GM12878 (cell line): ENCODE data around the gene PKP3. TPM values are rescaled to one million over a fixed set of nuclear protein-coding genes. Genes with fewer than 3 reads are reported as not detected.

Experiments
- ATAC-seq: fragments of 200-7000 bp; cut with Tn5 transposase; 3 replicates; pipeline ENCODE4 v1.9.1; 2020; ENCODE audit warnings: mild to moderate bottlenecking, moderate library complexity
- BruUV-seq: library from RNA; stranded (reverse); fragments of 400-500 nt; replicated peaks from 2 replicates; lab custom pipeline; 2021; lab: Mats Ljungman, UMichigan
- CTCF ChIA-PET: fragments of 300-600 bp; sonication (Branson Sonifier 250); formaldehyde crosslinking; extraction: SDS; loops from one replicate; lab custom pipeline; 2021; ENCODE audit warnings: inconsistent platforms; lab: Yijun Ruan, JAX
- POLR2A ChIA-PET: fragments of 350-600 bp; formaldehyde crosslinking; extraction: SDS; loops from one replicate; lab custom pipeline; 2021; ENCODE audit warnings: inconsistent platforms; lab: Charles Lee
- RAD21 ChIA-PET: fragments of 300-600 bp; sonication (Branson Sonifier 250); formaldehyde crosslinking; loops from one replicate; lab custom pipeline; 2023; ENCODE audit warnings: antibody characterized with exemption; ENCODE audit not compliant: unreplicated experiment; lab: Charles Lee
- SMC1A ChIA-PET: fragments of 300-600 bp; sonication (Branson Sonifier 250); formaldehyde crosslinking; loops from one replicate; lab custom pipeline; 2023; ENCODE audit not compliant: unreplicated experiment, uncharacterized antibody; lab: Charles Lee
- DNase-seq: peaks from one replicate; pipeline ENCODE4 v3.0.0-alpha.2; 2011; ENCODE audit warnings: low read depth, low spot score
- FAIRE-seq: peaks from 3 replicates; lab custom pipeline; 2011; peaks lifted over from hg19 to GRCh38; lab: Jason Lieb, UNC
- H2AFZ ChIP-seq: 2 replicates; pipeline ENCODE4 v1.6.0; 2011; ENCODE audit warnings: low read depth, low read length, control low read depth; ENCODE audit not compliant: control insufficient read depth
- H3K27ac ChIP-seq: 2 replicates; pipeline ENCODE4 v1.5.1; 2011; ENCODE audit warnings: control low read depth; ENCODE audit not compliant: control insufficient read depth, insufficient read depth
- H3K27me3 ChIP-seq, 2 experiments: replicated peaks in 1 of 2; 2 replicates each; pipeline versions ENCODE4 v1.6.0 to v1.6.1; 2011; ENCODE audit warnings: low read length in 1 of 2; ENCODE audit not compliant: control insufficient read depth in 2 of 2, insufficient read depth in 2 of 2
- H3K36me3 ChIP-seq, 2 experiments: 2 replicates each; pipeline ENCODE4 v1.5.1; 2011; ENCODE audit warnings: low read length in 1 of 2; ENCODE audit not compliant: control insufficient read depth in 2 of 2, insufficient read depth in 2 of 2
- H3K4me1 ChIP-seq: 2 replicates; pipeline ENCODE4 v1.6.1; 2011; ENCODE audit warnings: mild to moderate bottlenecking, low read length, moderate library complexity, mixed read lengths; ENCODE audit not compliant: control insufficient read depth, insufficient read depth
- H3K4me2 ChIP-seq: 2 replicates; pipeline ENCODE4 v1.6.0; 2011; ENCODE audit warnings: control low read depth; ENCODE audit not compliant: control insufficient read depth, insufficient read depth
- H3K4me3 ChIP-seq: fragments of 200-600 bp; sonication (generic); 2 replicates; pipeline ENCODE4 v1.5.1; 2016
- H3K79me2 ChIP-seq: 2 replicates; pipeline ENCODE4 v1.6.0; 2011; ENCODE audit warnings: low read length; ENCODE audit not compliant: control insufficient read depth, insufficient read depth
- H3K9ac ChIP-seq: 2 replicates; pipeline ENCODE4 v1.8.0; 2011; ENCODE audit warnings: low read length, control low read depth, mixed read lengths; ENCODE audit not compliant: control insufficient read depth, insufficient read depth
- H3K9me3 ChIP-seq: replicated peaks from 3 replicates; pipeline ENCODE4 v1.5.1; 2011; ENCODE audit warnings: mild to moderate bottlenecking, low read length; ENCODE audit not compliant: control insufficient read depth, insufficient read depth
- H4K20me1 ChIP-seq: 2 replicates; pipeline ENCODE4 v1.6.0; 2011; ENCODE audit not compliant: control insufficient read depth, insufficient read depth
- ATF7 ChIP-seq: fragments of 450-650 bp; IDR thresholded peaks from 2 replicates; pipeline ENCODE4 v1.6.1; 2016; ENCODE audit warnings: low read depth, mild to moderate bottlenecking
- BCLAF1 ChIP-seq: fragments of 450-650 bp; IDR thresholded peaks from 2 replicates; pipeline ENCODE4 v1.6.1; 2017; ENCODE audit warnings: antibody characterized with exemption, mild to moderate bottlenecking, moderate library complexity
- CBX5 ChIP-seq: sonication (generic); IDR thresholded peaks from 2 replicates; pipeline ENCODE4 v1.6.1; 2016; ENCODE audit warnings: low read depth, moderate library complexity, mild to moderate bottlenecking, inconsistent platforms
- MTA3 ChIP-seq: IDR thresholded peaks from 2 replicates; pipeline ENCODE4 v1.6.1; 2012; ENCODE audit warnings: low read length, inconsistent platforms, borderline replicate concordance
- RFX5 ChIP-seq: IDR thresholded peaks from 2 replicates; pipeline ENCODE4 v1.6.1; 2011; ENCODE audit warnings: low read depth, low read length, improper control_type of control experiment
- STAT1 ChIP-seq: fragments of 450-650 bp; conservative IDR thresholded peaks from 2 replicates; pipeline ENCODE4 v1.6.1; 2014; ENCODE audit warnings: antibody characterized with exemption, mild to moderate bottlenecking
- WRNIP1 ChIP-seq: IDR thresholded peaks from 2 replicates; pipeline ENCODE4 v1.6.1; 2011; ENCODE audit warnings: low read depth, low read length, improper control_type of control experiment, borderline replicate concordance
- ZBTB33 ChIP-seq: fragments of 450-650 bp; IDR thresholded peaks from 2 replicates; pipeline ENCODE4 v1.6.1; 2017; ENCODE audit warnings: mild to moderate bottlenecking
- WGBS: methylation state at CpG from one replicate; pipeline ENCODE4 v1.1.6; 2016; ENCODE audit warnings: low lambda C conversion rate; ENCODE audit not compliant: insufficient replicate concordance, insufficient coverage; ENCODE audit errors: missing lambda C conversion rate; 5-methylcytosine and 5-hydroxymethylcytosine counted together
- in situ Hi-C: fragments of 300-500 bp; cut with MboI; formaldehyde crosslinking; loops from 9 replicates; pipeline ENCODE4 v1.14.3; 2018; ENCODE audit warnings: mixed read lengths
- intact Hi-C: fragments of 100-400 bp; cut with micrococcal nuclease; formaldehyde crosslinking; loops from one replicate; pipeline ENCODE4 v1.14.2; 2022; ENCODE audit not compliant: unreplicated experiment
- polyA plus RNA-seq, 11 experiments: library from polyadenylated mRNA; depleted of rRNA in 4 of 11; unstranded in 6 of 11; stranded (reverse) in 5 of 11; fragments of >200 nt; fragmentation: Nextera tagmentation in 4 of 11; fragmentation: Illumina TruSeq in 1 of 11; extraction: Ambion mirVana in 4 of 11; extraction: Trizol in 1 of 11; gene quantifications; 1 replicate in 1 of 11; 2 replicates in 10 of 11; pipeline versions ENCODE4 v1.2.1 to v1.2.3, GENCODE V29; 2011 to 2016; ENCODE audit warnings: inconsistent platforms in 2 of 11, missing spikeins in 2 of 11, low read depth in 1 of 11
- total RNA-seq, 4 experiments: library from RNA; depleted of rRNA in 3 of 4; stranded (reverse); fragments of >200 nt in 3 of 4; fragmentation: Illumina TruSeq in 1 of 4; extraction: Trizol in 1 of 4; gene quantifications; 2 replicates each; pipeline versions ENCODE4 v1.2.1 to v1.2.3, GENCODE V29; 2013 to 2021

The PKP3 gene
- total and polyA plus RNA-seq, 10 of the 15 experiments (the other 5 are each of a cell fraction or from before 2014, with no cell fraction given) = 0.45 to 0.90 TPM; not detected in 8

GRCh38 chr11:380095-380480 is 13.9 kb upstream of the PKP3 start:
- POLR2A ChIA-PET = no interaction called here
- no peaks in the 10 kb centered on the region for H3K36me3 ChIP-seq
- no peak for DNase-seq
- TF ChIP-seq MTA3 = no peak
- no peak for TF ChIP-seq ZBTB33
- TF ChIP-seq, all 136 proteins: peak for 0
- Histone ChIP-seq H3K4me1 (no peaks in the 10 kb centered on the region), H3K27ac (no peak overlapping the region), H3K4me2 (no peak overlapping the region), H3K9ac (no peak overlapping the region), H3K79me2 (no peaks in the 10 kb centered on the region), H3K4me3 (no peak overlapping the region), H3K9me3 (no peaks in the 10 kb centered on the region), H3K27me3 (no peaks in the 10 kb centered on the region), H4K20me1 (no peaks in the 10 kb centered on the region), H2AFZ (no peak overlapping the region)
- in situ Hi-C loops = no loop called here
- no TSS peak for BruUV-seq
- FAIRE-seq (no peak), ATAC-seq (no peak)
- intact Hi-C loops = no loop called here
- ChIA-PET RAD21 (no interaction called here), SMC1A (no interaction called here), CTCF (no interaction called here)
- 90% methylated on average over 29 of the region's 35 CpGs for WGBS

- no peak for DNase-seq
- no peak overlapping the region for H3K4me2 ChIP-seq
- no peak overlapping the region for H3K27ac ChIP-seq
- H3K9me3 ChIP-seq = no peaks in the 10 kb centered on the region
- H3K9ac ChIP-seq = no peak overlapping the region
- POLR2A ChIA-PET = no interaction called here
- TF ChIP-seq BCLAF1 = no peak
- TF ChIP-seq ATF7 = no peak
- no peak for TF ChIP-seq WRNIP1
- TF ChIP-seq CBX5 = no peak
- TF ChIP-seq STAT1 = no peak
- no peak for TF ChIP-seq RFX5
- TF ChIP-seq, all 136 proteins: peak for 0
- Histone ChIP-seq H3K27me3 (no peaks in the 10 kb centered on the region), H3K79me2 (no peaks in the 10 kb centered on the region), H2AFZ (no peak overlapping the region), H4K20me1 (no peaks in the 10 kb centered on the region), H3K4me1 (no peaks in the 10 kb centered on the region), H3K4me3 (no peak overlapping the region), H3K36me3 (no peaks in the 10 kb centered on the region)
- RAD21 ChIA-PET = no interaction called here
- no peak for ATAC-seq
- SMC1A ChIA-PET = no interaction called here
- no TSS peak for BruUV-seq
- no peak for FAIRE-seq
- 68% methylated on average over 23 of the region's 23 CpGs for WGBS
- in situ Hi-C loops (no loop called here), intact Hi-C loops (no loop called here)
- CTCF ChIA-PET = no interaction called here
Measured at GRCh38 chr11:380491-380890, 13.5 kb upstream of the PKP3 start.
